Globus pallidus (tissue), 1 donor: ENCODE measurements around the gene REEP1.
"Not testable (repeated sequence)": the region's sequence is repeated elsewhere in the genome, so short reads cannot be mapped to it uniquely, and the experiment has no call there.

ENCODE experiments used
- DNase-seq: peaks from one replicate; pipeline ENCODE4 v3.0.0-alpha.2; 2015; ENCODE audit warnings: low spot score

Gene REEP1

GRCh38 chr2:86224645-86225355 lies 112.6 kb downstream of the REEP1 start:
- no peak for DNase-seq

GRCh38 chr2:86223927-86224560 lies 113.4 kb downstream of the REEP1 start:
- no peak for DNase-seq

- DNase-seq, result peak; percentile 72
Observed at GRCh38 chr2:86223140-86223926, 114.1 kb downstream of the REEP1 start.

GRCh38 chr2:86221066-86221684 lies 116.3 kb downstream of the REEP1 start:
- no peak for DNase-seq

GRCh38 chr2:86219896-86220295 lies 117.5 kb downstream of the REEP1 start:
- DNase-seq, result no peak

- no peak for DNase-seq
Observed at GRCh38 chr2:86218124-86218523, 119.3 kb downstream of the REEP1 start.

GRCh38 chr2:86216575-86217555 lies 120.6 kb downstream of the REEP1 start:
- DNase-seq, result no peak

GRCh38 chr2:86214503-86214832 lies 123.0 kb downstream of the REEP1 start:
- no peak for DNase-seq

GRCh38 chr2:86213699-86214502 lies 123.5 kb downstream of the REEP1 start:
- no peak for DNase-seq

- DNase-seq, result no peak
Observed at GRCh38 chr2:86213056-86213455, 124.4 kb downstream of the REEP1 start.

- DNase-seq, result no peak
Observed at GRCh38 chr2:86211796-86212188, 125.6 kb downstream of the REEP1 start.

GRCh38 chr2:86211033-86211795 lies 126.2 kb downstream of the REEP1 start:
- no peak for DNase-seq

GRCh38 chr2:86204458-86204857 lies 133.0 kb downstream of the REEP1 start:
- DNase-seq, result no peak

GRCh38 chr2:86203614-86204013 lies 133.8 kb downstream of the REEP1 start:
- no peak for DNase-seq

- DNase-seq, result no peak
Observed at GRCh38 chr2:86202702-86203101, 134.7 kb downstream of the REEP1 start.

- DNase-seq, result no peak
Observed at GRCh38 chr2:86202336-86202692, 135.1 kb downstream of the REEP1 start.

- peak; percentile 69 for DNase-seq
Observed at GRCh38 chr2:86201671-86202335, 135.6 kb downstream of the REEP1 start.

GRCh38 chr2:86200564-86200963 lies 136.9 kb downstream of the REEP1 start:
- DNase-seq, result not testable (repeated sequence)

GRCh38 chr2:86199834-86200177 lies 137.6 kb downstream of the REEP1 start:
- no peak for DNase-seq
